ENCODE measurements around the gene ELMO1. TPM values are rescaled to one million over a fixed set of nuclear protein-coding genes. Genes with fewer than 3 reads are reported as not detected.

ELMO1 gene
- total and polyA plus RNA-seq, 4 donors = 6.7 to 51.5 (median 14.8) TPM

- H3K27ac ChIP-seq (ENCODE audit: low read depth in 1 of 2, low read length in 2 of 2) = no peak overlapping the region
- no peaks in the 10 kb centered on the region for H3K4me1 ChIP-seq (ENCODE audit: control insufficient read depth in 4 of 4, insufficient read depth in 4 of 4, low read length in 3 of 4)
- no peak overlapping the region for H3K9ac ChIP-seq (ENCODE audit: low read depth in 1 of 2, low read length in 2 of 2)
- TF ChIP-seq HNF4G (IDR thresholded peaks at IDR 0.05) = no peak
- TF ChIP-seq FOXA1 (IDR thresholded peaks at IDR 0.05) = no peak
- no peak for TF ChIP-seq JUND (IDR thresholded peaks at IDR 0.05)
- no peak for TF ChIP-seq NR2F2 (IDR thresholded peaks at IDR 0.05)
- H3K4me3 ChIP-seq (ENCODE audit: low read depth in 1 of 3, low read length in 3 of 3) = no peak overlapping the region
- 86% methylated on average over 11 of the region's 11 CpGs for WGBS
- no peak for DNase-seq (ENCODE audit: low spot score)
- H3K36me3 ChIP-seq (ENCODE audit: control insufficient read depth in 4 of 4, insufficient read depth in 3 of 4, low read depth in 1 of 4, low read length in 3 of 4) = peaks cover 0 to 5% (median under 1%) of the 10 kb centered on the region in 4 donors
- H3K27me3 ChIP-seq (ENCODE audit: control insufficient read depth in 4 of 4, insufficient read depth in 4 of 4, low read length in 3 of 4) = no peaks in the 10 kb centered on the region
- H3K9me3 ChIP-seq (ENCODE audit: control insufficient read depth in 4 of 4, low read length in 3 of 4) = no peaks in the 10 kb centered on the region
Observed at GRCh38 chr7:37109016-37109683, 339.5 kb downstream of the ELMO1 start.

GRCh38 chr7:37108615-37109014 is 340.0 kb downstream of the ELMO1 start:
- TF ChIP-seq TAF1 (conservative IDR thresholded peaks at IDR 0.05) = no peak
- no peak for TF ChIP-seq CTCF (IDR thresholded peaks at IDR 0.05; ENCODE audit: low read depth, low read length, missing input control)
- no peak for TF ChIP-seq FOXA1 (IDR thresholded peaks at IDR 0.05)
- no peak for TF ChIP-seq RXRA (IDR thresholded peaks at IDR 0.05)
- no peak for TF ChIP-seq GABPA (IDR thresholded peaks at IDR 0.05 in 1 of 2, conservative IDR thresholded peaks at IDR 0.05 in 1 of 2)
- TF ChIP-seq HNF4G (IDR thresholded peaks at IDR 0.05) = no peak
- no peak for TF ChIP-seq JUND (IDR thresholded peaks at IDR 0.05)
- no peak for TF ChIP-seq SP1 (IDR thresholded peaks at IDR 0.05)
- TF ChIP-seq EGR1 (IDR thresholded peaks at IDR 0.05; ENCODE audit: low read depth in 2 of 2) = no peak
- no peak for TF ChIP-seq HNF4A (conservative IDR thresholded peaks at IDR 0.05)
- no peak for TF ChIP-seq ATF3 (IDR thresholded peaks at IDR 0.05)
- no peak for TF ChIP-seq REST (IDR thresholded peaks at IDR 0.05)
- TF ChIP-seq RAD21 (IDR thresholded peaks at IDR 0.05) = no peak
- no peak for TF ChIP-seq YY1 (IDR thresholded peaks at IDR 0.05)
- WGBS = 96% methylated on average over 1 of the region's 1 CpG
- H3K4me3 ChIP-seq (ENCODE audit: low read depth in 1 of 3, low read length in 3 of 3) = no peak overlapping the region

More at GRCh38 chr7:37108615-37109014, 340.0 kb downstream of the ELMO1 start:
- no peaks in the 10 kb centered on the region for H3K9me3 ChIP-seq (ENCODE audit: control insufficient read depth in 4 of 4, low read length in 3 of 4)
- no peak overlapping the region for H3K27ac ChIP-seq (ENCODE audit: low read depth in 1 of 2, low read length in 2 of 2)
- no peak for DNase-seq (ENCODE audit: low spot score)
- no peak overlapping the region for H3K9ac ChIP-seq (ENCODE audit: low read depth in 1 of 2, low read length in 2 of 2)
- no peaks in the 10 kb centered on the region for H3K4me1 ChIP-seq (ENCODE audit: control insufficient read depth in 4 of 4, insufficient read depth in 4 of 4, low read length in 3 of 4)
- H3K27me3 ChIP-seq (ENCODE audit: control insufficient read depth in 4 of 4, insufficient read depth in 4 of 4, low read length in 3 of 4) = no peaks in the 10 kb centered on the region
- peaks cover 0 to 5% (median under 1%) of the 10 kb centered on the region in 4 donors for H3K36me3 ChIP-seq (ENCODE audit: control insufficient read depth in 4 of 4, insufficient read depth in 3 of 4, low read depth in 1 of 4, low read length in 3 of 4)

Measured in liver (tissue), 9 donors.